GM21723 (cell line): ENCODE data around the gene ART3.
"Not testable (repeated sequence)": the region's sequence is repeated elsewhere in the genome, so short reads cannot be mapped to it uniquely, and the experiment has no call there.

Source experiments
- ATAC-seq: cut with Tn5 transposase; IDR thresholded peaks from one replicate; pipeline ENCODE4 v1.9.1; 2021; ENCODE audit warnings: mild to moderate bottlenecking, moderate library complexity; ENCODE audit not compliant: unreplicated experiment

Gene ART3, protein sequence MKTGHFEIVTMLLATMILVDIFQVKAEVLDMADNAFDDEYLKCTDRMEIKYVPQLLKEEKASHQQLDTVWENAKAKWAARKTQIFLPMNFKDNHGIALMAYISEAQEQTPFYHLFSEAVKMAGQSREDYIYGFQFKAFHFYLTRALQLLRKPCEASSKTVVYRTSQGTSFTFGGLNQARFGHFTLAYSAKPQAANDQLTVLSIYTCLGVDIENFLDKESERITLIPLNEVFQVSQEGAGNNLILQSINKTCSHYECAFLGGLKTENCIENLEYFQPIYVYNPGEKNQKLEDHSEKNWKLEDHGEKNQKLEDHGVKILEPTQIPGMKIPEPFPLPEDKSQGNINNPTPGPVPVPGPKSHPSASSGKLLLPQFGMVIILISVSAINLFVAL

GRCh38 chr4:76074468-76074867 is at the start of gene ART3:
Gene ART3, plus strand, starts transcription at chr4:76074709. Its CDS starts 1,181 bp downstream, at chr4:76075890.
- ATAC-seq, result no peak

DNA sequence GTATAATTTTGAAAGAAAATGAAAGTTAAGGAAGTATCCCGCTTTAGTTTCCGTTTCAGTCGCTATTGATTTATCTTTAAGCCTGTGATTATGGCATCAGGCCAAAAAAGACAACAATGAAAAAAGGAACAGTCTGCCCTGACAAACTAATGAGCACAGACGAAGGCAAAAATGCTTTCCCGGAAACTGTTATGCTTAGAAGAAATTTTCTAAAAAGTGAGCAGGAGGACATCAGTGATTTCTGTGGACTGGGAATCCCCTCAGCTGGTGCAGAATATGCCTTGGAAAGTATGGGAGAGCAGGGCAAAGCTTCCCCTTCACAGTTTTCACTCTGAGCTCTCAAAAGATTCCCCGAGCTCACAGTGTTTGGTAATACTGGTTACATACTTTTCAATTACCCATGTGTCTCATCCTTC is 46.2 kb upstream of the ART3 start:
- ATAC-seq, result no peak

DNA sequence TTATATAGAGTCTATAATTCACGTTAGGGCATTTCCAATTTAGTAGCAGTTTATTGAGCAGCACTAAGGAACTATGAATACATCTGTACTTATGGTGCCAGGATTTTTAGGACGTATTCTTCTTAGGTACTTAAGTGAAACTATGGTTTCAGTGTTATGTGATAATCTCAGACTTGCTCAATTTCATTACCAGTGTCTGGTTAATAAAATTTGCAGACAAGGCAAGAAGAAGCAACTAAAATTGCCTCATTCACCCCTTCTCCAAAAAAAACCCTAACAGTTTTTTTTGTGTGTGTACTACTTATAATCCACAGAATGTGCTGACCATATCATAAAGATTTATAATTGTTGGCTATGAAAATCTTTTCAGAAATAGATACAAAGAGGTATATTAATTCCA is 45.2 kb upstream of the ART3 start:
- ATAC-seq, result no peak

DNA sequence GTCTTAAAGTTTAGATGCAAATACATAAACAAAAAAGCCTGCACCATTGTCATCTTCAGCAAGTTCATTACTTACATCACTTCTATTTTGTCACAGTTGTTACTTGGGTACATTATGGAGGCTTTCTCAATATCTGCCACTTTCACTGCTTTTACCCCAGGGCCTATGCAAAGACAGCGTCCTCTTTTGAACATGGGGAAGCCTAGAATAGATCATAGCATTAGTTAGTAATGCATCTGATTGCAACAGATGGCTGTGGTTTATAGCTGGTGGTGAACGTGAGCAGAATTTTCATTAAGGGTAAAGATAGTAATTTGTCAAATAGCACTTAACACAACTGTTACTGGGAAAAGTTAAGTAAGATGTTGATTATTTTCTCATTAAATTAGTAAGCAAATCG is 39.4 kb upstream of the ART3 start:
- ATAC-seq, result no peak

- ATAC-seq, result no peak
These were observed 38.6 kb upstream of the ART3 start, which contains the start of gene CXCL11 for GRCh38 chr4:76035799-76036380. Gene CXCL11, minus strand, starts transcription at chr4:76036070. Its CDS starts 83 bp downstream, at chr4:76035987.

- no peak for ATAC-seq
These were observed 37.7 kb upstream of the ART3 start for GRCh38 chr4:76036855-76037254.

DNA sequence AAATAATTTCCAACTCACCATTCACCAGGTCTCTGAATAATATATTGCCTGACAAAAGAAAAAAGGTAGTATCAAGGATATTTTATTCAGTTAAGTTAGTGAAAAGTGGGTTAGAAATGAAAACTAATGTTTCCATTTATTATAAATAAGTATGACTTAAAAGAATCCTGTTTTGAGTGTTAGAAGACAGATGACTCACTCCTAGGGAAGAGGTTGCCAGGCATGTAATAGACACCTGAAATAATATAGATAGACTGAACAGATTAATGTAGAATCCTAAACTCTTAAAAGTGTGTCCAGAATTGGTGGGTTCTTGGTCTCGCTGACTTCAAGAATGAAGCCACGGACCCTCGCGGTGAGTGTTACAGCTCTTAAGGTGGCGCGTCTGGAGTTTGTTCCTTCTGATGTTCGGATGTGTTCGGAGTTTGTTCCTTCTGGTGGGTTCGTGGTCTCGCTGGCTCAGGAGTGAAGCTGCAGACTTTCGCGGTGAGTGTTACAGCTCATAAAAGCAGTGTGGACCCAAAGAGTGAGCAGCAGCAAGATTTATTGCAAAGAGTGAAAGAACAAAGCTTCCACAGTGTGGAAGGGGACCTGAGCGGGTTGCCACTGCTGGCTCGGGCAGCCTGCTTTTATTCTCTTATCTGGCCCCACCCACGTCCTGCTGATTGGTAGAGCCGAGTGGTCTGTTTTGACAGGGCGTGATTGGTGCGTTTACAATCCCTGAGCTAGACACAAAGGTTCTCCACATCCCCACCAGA is 32.1 kb upstream of the ART3 start:
- ATAC-seq, result not testable (repeated sequence)

- ATAC-seq, result not testable (repeated sequence)
These were observed 31.2 kb upstream of the ART3 start for GRCh38 chr4:76043306-76043705.

DNA sequence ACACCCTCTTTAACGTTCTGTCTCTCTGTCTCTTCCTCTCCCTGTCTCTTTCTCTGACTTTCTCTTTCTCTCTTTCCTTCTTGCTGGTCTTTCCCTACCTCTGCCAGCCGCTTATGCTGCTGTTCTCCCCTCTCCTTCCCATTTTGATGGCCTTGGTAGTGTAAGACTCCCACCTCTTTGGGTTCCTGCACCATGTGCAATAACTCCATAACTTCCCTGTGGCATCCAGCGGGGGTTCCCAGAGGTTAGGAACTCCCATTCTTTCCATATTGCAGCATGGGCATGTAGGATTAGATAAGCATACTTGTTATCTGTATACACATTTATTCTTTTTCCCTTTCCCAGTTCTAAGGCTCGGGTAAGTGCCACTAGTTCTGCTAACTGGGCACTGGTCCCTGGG is 29.8 kb upstream of the ART3 start:
- not testable (repeated sequence) for ATAC-seq

- ATAC-seq, result not testable (repeated sequence)
These were observed 24.6 kb upstream of the ART3 start for GRCh38 chr4:76049860-76050416.

DNA sequence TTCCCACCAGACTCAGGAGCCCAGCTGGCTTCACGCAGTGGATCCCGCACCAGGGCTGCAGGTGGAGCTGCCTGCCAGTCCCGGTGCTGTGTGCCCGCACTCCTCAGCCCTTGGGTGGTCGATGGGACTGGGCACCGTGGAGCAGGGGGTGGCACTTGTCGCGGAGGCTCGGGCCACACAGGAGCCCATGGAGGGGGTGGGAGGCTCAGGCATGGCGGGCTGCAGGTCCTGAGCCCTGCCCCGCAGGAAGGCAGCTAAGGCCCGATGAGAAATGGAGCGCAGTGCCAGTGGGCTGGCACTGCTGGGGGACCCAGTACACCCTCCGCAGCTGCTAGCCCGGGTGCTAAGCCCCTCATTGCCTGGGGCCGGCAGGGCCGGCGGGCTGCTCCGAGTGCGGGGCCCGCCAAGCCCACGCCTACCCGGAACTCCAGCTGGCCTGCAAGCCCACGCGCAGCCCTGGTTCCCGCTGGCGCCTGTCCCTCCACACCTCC is 23.9 kb upstream of the ART3 start:
- not testable (repeated sequence) for ATAC-seq

GRCh38 chr4:76053730-76054129 is 20.8 kb upstream of the ART3 start:
- ATAC-seq, result no peak

GRCh38 chr4:76055016-76055415 is 19.5 kb upstream of the ART3 start:
- peak; percentile 98 for ATAC-seq

- ATAC-seq, result no peak
These were observed 19.1 kb upstream of the ART3 start for GRCh38 chr4:76055421-76055820.

- peak; percentile 44 for ATAC-seq
These were observed 16.2 kb upstream of the ART3 start for GRCh38 chr4:76058302-76058701.

- no peak for ATAC-seq
These were observed 15.6 kb upstream of the ART3 start for GRCh38 chr4:76058888-76059426.

- no peak for ATAC-seq
These were observed 14.8 kb upstream of the ART3 start for GRCh38 chr4:76059750-76060149.

- no peak for ATAC-seq
These were observed 14.0 kb upstream of the ART3 start for GRCh38 chr4:76060506-76060905.

- no peak for ATAC-seq
These were observed 13.1 kb upstream of the ART3 start for GRCh38 chr4:76061421-76061820.

DNA sequence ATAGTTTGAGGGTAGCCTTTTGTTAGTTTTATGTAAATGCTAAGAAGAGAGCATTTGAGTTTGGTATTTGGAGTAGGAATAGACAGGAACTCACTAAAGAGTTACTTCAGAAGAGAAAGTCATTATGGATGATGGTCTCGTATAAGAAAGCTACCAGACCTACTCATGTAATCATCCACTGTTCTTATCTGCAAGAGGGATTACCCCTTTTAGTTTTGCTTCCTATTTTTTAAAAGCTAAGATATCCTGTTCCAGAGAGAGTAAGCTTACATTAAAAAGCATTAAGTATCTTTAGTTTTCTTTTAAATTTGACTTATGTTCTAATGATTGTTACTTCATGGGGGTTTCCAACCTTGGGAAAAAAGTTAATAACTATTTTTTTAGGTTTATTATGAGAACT is 12.5 kb upstream of the ART3 start:
- peak; percentile 65 for ATAC-seq

DNA sequence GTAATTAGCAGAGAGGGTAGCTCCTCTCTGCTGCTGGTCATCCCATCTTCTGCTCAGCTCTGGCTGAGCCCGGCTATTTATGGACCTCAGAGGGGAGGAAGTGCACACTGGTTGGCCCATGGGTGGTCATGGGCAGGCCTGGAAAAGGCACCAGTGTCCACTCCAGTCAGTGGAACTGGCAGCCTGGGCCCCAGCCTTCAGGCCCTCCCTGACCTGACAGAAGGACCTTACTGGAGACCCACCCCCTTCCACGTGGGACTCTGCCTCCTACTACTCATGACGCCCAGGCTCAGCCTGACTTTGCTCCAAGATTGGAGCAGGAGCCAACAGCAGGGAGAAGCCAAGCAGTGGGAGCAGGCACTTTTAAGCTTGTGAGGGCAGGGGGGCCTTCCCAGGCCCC is 8.0 kb upstream of the ART3 start:
- ATAC-seq, result no peak
